Retina (tissue), 1 donor: ENCODE results near the gene RBP3.
A peak's percentile ranks its signal among the peaks of the same experiment; 100 is the strongest.

Experiments used
- DNase-seq: peaks from one replicate; pipeline ENCODE4 v3.0.0-alpha.2; 2016

Gene RBP3

DNA sequence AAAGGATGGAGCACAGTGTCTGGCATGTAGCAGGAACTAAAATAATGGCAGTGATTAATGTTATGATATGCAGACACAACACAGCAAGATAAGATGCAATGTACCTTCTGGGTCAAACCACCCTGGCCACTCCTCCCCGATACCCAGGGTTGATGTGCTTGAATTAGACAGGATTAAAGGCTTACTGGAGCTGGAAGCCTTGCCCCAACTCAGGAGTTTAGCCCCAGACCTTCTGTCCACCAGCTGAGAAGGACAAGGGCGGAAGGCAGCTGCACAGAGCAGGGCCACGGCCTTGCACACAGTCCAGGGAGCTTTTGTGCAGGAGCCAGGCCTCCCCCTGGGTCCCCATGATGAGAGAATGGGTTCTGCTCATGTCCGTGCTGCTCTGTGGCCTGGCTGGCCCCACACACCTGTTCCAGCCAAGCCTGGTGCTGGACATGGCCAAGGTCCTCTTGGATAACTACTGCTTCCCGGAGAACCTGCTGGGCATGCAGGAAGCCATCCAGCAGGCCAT is at the start of gene RBP3:
Gene RBP3 (plus strand): TSS at position 226 of the 514 bp plus-strand sequence. CDS start 122 bp downstream, at position 348.
- peak; percentile 34 for DNase-seq

DNA sequence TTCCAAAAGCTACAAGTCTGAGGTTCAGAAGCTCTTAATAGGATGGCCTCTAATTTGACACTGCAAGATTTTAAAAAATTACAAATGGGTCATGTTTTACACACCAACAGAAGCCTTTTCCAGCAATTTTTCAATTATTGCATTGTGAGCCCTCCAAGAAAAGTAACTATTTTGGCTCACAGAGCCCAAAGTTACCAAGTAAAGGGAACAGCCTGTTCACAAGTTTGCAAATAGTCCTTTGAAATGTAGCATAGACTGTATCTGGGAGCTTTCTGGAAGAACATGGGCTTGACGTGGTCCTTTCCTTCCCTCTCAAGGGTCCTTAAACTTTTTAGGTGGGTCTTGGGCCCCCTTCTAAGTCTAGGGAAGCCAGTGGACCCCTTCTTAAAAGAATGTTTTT is 49.4 kb upstream of the RBP3 start:
- no peak for DNase-seq

- peak; percentile 60 for DNase-seq
Measured at GRCh38 chr10:47299611-47300428, 48.3 kb upstream of the RBP3 start, which contains the start of gene GDF10. Gene GDF10, plus strand, starts transcription at chr10:47300197. Its CDS starts 455 bp downstream, at chr10:47300652.

DNA sequence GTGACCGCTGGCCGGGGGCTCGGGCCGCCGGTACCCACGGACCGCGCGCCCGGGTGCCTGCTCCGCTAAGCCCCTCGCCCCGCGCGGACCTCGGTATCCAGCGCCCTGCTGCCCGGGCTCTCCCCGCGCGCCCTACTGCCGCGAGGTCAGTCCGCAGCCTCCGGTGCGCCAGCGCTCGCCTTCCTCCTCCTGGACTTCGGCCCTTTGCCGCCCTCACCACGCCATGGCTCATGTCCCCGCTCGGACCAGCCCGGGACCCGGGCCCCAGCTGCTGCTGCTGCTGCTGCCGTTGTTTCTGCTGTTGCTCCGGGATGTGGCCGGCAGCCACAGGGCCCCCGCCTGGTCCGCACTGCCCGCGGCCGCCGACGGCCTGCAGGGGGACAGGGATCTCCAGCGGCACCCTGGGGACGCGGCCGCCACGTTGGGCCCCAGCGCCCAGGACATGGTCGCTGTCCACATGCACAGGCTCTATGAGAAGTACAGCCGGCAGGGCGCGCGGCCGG is 47.7 kb upstream of the RBP3 start:
- peak; percentile 74 for DNase-seq

DNA sequence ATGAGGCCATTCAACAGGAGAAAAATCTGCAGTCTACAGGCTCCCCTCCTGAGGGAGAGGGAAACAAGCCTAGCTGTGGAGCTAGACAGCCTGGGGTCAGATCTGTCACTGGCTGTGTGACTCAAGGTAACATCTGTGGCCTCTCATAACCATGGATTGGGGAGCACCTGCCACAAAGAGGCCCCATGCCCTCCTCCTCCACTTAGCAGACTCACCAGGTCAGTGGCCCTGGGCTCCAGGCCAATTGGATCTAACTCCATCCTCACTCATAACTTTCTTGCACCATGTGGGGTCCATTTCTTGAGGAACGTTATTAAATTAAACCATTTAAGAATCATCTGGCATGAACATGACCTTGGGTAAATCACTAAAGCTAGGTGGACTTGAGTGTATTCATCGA is 46.3 kb upstream of the RBP3 start:
- no peak for DNase-seq

GRCh38 chr10:47303105-47303504 is 45.1 kb upstream of the RBP3 start:
- DNase-seq = no peak

DNA sequence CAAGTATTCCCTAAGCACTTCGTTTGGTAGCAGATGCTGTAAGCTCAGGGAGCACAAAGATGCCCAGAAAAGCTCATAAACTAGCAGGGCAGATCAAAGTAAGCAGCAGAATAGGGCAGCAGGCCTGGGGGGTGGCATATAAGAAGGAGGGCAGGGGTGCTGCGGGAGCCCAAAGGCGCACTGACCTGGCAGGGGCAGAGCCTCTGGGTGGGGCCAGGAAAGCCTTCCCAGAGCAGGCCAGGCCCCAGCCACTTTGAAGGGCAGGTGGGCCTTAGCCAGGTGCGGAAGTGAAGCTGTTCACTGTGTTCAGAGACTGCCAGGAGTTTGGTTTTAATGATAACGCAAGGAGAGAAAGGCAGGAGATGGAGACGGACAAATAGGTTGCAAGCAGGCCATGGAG is 44.3 kb upstream of the RBP3 start:
- DNase-seq = no peak

DNA sequence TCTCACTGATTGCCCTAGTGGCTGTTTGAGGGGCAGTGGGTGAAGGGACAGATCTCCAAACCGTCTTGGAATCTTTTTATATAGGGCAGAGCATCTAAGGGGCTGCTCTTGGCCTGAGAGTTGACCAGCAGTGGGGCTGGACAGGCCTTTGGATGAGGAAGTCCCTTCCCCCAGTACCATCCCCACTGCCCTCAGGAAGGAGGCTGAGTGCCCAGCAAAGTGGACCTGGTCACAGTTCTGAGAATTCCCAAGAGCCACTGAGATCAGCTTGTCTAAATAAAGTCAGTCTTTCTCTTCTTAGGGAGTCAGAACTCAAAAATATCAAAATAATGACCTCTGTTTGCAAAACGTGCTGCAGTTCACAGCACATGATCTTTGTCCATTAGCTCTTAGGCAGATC is 42.6 kb upstream of the RBP3 start:
- no peak for DNase-seq

DNA sequence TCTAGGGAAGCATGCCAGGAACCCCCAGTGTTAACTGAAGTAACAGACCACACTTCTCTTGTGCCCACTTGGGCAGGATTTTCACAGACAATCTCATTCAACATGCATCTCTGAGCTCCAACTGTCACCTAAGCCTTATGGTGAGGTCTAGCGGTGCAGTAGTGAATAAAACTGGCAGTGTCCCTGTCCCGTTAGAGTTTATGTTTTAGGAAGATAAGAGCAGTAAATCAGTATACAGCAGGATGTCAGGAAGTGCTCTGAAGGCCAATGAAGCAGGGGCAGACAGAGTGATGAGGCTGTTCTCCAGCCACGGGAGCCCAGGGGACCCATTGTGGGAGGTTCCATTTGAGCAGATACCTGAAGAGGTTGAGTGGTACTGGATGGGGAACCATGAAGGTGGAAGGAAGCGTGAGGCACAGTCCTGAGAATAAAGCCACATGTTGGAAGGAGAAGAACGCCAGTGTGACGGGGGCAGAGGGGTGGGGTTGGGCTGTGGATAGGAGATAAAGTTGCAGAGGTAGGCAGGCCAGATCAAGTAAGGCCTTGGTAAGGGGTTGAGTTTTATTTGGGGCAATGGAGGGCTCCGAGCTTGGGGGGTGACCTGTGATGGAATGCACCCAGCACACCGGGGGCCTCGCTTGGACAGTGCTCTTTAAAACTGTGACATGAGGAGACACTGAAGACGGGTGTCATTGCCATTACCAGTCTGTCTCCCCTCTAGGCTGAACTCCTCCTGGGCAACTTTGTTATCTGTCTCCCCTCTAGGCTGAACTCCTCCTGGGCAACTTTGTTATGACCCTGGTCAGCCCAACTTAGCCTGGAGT is 41.6 kb upstream of the RBP3 start:
- no peak for DNase-seq

GRCh38 chr10:47307381-47307780 is 40.8 kb upstream of the RBP3 start:
- DNase-seq = no peak

- no peak for DNase-seq
Measured at GRCh38 chr10:47308775-47309174, 39.4 kb upstream of the RBP3 start.

- no peak for DNase-seq
Measured at GRCh38 chr10:47309408-47310089, 38.6 kb upstream of the RBP3 start.

- no peak for DNase-seq
Measured at GRCh38 chr10:47310090-47310505, 38.1 kb upstream of the RBP3 start.

GRCh38 chr10:47311193-47311931 is 36.8 kb upstream of the RBP3 start:
- no peak for DNase-seq

GRCh38 chr10:47311932-47312662 is 36.1 kb upstream of the RBP3 start:
- peak; percentile 83 for DNase-seq

- no peak for DNase-seq
Measured at GRCh38 chr10:47312663-47312995, 35.5 kb upstream of the RBP3 start.

GRCh38 chr10:47314416-47314970 is 33.7 kb upstream of the RBP3 start:
- DNase-seq = no peak

- no peak for DNase-seq
Measured at GRCh38 chr10:47315421-47315820, 32.7 kb upstream of the RBP3 start.

DNA sequence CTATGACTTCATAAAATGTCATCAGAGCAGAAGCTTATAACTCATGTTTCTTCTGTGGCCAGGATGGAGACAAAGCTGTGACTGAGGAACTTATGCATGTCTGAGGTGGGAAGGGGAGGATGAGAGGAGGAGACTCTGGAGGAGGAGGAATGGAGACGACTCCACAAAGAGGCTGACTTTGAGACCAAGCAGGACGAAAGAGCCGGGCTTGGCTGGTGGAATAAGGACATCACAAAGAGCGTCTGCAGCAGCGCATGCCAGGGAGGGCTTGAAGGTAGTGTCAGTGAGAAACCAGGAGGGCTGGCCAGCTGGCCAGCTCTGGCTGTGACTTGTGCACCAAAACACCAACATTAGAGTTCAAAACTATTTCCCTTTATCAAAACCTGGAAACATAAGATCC is 32.0 kb upstream of the RBP3 start:
- no peak for DNase-seq

DNA sequence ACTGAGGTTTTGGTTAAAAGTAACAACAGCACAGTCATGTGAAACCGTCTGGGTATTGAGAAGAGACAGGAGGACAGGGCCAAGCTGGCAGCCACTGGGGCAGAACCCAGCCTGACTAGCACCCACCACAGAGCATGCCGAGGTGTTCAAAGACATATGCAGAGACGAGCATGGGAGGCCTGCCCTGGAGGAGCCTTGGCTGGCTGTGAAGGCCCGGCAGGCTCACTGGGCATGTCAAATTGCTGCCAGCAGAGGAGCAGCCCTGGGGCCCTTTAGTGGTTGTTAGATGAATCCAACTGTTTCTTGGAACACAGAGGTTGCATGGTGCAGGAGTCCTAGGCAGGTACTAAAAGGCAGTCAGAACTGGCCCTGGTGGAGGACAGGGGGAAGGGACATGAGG is 30.9 kb upstream of the RBP3 start:
- no peak for DNase-seq

- DNase-seq = no peak
Measured at GRCh38 chr10:47318706-47319105, 29.5 kb upstream of the RBP3 start.
